IMR-90 (cell line): ENCODE data around the gene ZFYVE26.

Experiments
- CTCF ChIP-seq: conservative IDR thresholded peaks from 2 replicates; pipeline ENCODE4 v1.5.1; 2012; ENCODE audit warnings: mild to moderate bottlenecking, low read depth, low read length, improper control_type of control experiment
- MAFK ChIP-seq: IDR thresholded peaks from 2 replicates; pipeline ENCODE4 v1.6.1; 2012; ENCODE audit warnings: low read depth, low read length, improper control_type of control experiment
- POLR2A ChIP-seq: IDR thresholded peaks from 2 replicates; pipeline ENCODE4 v1.6.1; 2012; ENCODE audit warnings: mild to moderate bottlenecking, low read depth, low read length
- RCOR1 ChIP-seq: IDR thresholded peaks from 2 replicates; pipeline ENCODE4 v1.6.1; 2012; ENCODE audit warnings: mild to moderate bottlenecking, low read length, improper control_type of control experiment; ENCODE audit not compliant: insufficient replicate concordance
- RFX5 ChIP-seq: IDR thresholded peaks from 2 replicates; pipeline ENCODE4 v1.8.0; 2012; ENCODE audit warnings: low read depth, mild to moderate bottlenecking, low read length, moderate library complexity
- SMC3 ChIP-seq: fragments of 150-350 bp; IDR thresholded peaks from 2 replicates; pipeline ENCODE4 v1.6.1; 2016; ENCODE audit warnings: low read depth, mild to moderate bottlenecking, antibody characterized with exemption, low read length, moderate library complexity

GRCh38 chr14:67814821-67815220 is 1.6 kb downstream of the ZFYVE26 start:
- TF ChIP-seq POLR2A (no peak), CTCF (no peak), SMC3 (no peak), RCOR1 (no peak), RFX5 (no peak), MAFK (no peak)
